Measurements from ENCODE around the gene TTC23L.
"Not testable (repeated sequence)": the region's sequence is repeated elsewhere in the genome, so short reads cannot be mapped to it uniquely, and the experiment has no call there.

The TTC23L gene

DNA sequence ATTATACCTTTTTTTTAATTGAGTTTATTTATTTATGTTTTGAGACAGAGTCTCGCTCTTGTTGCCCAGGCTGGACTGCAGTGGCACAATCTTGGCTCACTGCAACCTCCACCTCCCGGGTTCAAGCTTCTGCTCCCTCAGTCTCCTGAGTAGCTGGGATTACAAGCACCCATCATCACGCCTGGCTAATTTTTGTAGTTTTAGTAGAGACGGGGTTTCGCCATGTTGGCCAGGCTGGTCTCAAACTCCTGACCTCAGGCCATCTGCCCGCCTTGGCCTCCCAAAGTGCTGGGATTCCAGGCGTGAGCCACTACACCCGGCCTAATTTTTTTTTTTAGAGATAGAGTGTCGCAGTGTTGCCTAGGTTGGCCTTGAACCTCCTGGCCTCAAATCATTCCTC, 84.3 kb downstream of the TTC23L start:
- DNase-seq (ENCODE audit: low read depth), result not testable (repeated sequence)

DNA sequence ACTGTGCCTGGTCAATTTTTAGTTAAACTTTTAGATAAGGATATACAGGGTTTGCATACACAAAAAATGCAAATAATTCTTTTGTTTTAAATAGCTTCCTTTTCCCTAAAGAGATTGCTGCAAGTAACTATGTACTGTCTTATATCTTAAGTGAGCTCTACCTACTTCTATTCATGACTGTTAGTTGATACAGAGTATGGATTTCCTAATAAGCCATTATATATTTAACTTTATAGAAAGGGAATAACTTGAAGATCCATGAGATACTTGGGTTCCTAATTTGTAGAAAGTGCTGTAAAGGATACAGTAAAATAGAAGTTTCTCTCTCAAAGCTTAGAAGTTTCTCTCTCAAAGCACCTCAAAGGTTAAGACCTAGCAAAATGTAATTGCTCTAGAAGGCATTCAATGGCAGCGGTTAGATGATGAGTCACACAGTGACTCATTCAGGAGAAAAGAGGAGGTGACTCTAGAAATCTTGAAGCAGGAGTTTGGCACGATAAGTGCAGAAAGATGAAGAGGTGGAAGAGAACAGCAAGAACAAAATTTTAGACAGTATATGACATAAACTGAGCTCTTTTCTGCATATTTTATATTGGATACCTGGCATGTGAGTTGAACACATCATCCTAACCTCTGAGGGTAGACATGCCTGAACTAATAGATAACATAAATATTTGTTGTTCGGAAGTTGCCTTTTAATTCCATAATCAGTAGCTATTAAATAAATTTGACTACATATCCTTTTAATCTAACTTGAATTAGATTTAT, 84.9 kb downstream of the TTC23L start:
- peak; percentile 84 for DNase-seq (ENCODE audit: low read depth)

DNA sequence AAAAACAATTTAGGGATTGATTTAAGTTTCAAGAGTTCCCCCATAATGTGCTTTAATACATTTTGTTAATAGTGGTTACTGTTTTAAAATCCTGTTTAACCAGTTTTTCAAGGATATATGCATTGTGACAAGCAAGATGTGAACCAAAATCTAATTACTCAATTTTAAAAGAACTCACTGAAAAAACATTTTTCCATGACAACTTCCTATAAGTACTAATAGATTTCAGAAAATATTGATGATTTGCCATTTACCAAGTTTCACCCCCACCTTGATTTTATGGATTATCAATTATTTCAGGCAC, 85.5 kb downstream of the TTC23L start:
- no peak for DNase-seq (ENCODE audit: low read depth)

DNA sequence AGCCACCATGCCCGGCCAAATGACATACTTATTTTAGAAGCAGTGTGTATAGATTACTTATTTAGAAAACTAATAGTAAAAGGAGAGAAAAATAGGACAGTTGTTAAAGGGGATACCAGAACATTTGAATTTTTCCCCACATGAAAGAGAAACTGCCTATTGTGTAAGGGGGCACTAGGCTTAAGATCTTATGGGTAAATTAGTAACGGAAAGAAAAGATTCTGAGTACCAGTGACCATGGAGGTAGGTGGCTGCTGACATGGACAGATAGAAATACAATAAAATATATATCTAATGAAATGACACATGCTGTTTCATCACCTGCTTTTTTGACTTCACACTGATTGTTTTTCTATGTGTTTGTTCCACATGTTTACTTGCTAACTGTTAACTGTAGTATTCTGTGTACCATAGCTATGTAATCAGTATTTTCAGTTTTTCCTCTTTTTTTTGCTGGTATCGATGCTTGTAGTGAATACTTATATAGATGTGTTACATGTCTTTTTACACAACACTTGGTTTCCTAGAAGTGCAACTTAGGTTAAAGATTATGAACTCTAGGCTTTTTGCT, 87.4 kb downstream of the TTC23L start:
- DNase-seq (ENCODE audit: low read depth), result no peak

DNA sequence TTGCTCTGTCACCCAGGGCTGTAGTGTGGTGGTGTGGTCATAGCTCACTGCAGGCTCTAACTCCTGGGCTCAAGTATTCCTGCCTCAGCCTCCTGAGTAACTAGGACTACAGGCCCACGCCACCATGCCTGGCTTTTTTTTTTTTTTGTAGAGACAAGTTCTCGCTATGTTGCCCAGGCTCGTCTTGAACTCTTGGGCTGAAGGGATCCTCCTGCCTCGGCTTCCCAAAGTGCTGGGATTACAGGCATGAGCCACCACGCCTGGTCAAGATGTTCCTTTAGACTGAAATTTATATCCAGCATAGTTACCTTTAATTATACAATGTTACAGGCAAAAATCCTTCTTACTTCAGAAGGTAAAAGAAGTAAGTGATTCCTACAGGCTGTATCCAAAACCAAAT, 88.8 kb downstream of the TTC23L start:
- no peak for DNase-seq (ENCODE audit: low read depth)

DNA sequence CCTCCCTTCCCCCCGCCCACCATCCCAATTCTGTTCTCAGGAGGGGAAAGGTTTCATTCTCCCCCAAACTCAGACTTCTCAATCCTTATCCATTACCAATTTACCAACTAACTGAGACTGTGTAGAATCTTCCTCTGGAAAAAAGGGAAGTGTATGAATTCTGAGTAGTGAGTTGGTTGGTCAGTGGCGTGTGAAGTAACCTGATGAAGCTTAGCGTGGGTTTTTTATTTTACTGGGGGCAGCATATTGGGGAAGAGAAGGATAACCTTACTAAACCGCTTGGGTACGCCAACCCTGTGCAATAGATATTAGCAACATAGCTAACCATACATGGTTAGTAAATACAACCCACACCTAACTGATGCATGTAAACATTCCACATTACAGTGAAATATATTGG, 89.3 kb downstream of the TTC23L start:
- no peak for DNase-seq (ENCODE audit: low read depth)

DNA sequence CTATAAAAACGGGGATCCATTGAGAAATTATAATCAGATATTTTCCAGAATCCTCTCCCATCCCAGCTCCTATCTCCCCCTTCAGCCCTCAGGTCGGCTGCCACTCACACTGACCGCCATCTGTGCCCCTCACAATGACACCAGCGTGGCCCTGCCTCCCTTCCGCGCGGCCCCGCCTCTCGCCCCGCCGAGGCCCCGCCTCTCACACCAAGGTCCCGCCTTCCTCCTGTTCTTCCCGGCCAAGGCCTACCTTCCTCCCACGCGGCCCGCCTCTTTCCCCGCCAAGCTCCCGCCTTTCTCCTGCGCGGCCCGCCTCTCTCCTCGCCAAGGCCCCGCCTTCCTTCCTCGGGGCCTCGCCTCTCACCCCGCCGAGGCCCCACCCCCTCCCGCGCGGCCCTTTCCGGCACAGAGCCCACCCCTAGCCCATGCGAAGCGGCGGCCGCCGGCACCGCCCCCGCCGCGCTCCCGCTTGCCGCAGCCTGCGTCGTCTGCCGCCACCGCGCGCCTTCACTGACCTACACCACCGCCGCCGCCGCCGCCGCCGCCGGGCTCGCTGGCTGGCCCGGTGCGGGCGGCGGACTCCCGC, 90.3 kb downstream of the TTC23L start, which contains the start of gene DNAJC21:
Gene DNAJC21, plus strand, starts transcription at position 426 of the 586 bp plus-strand sequence. CDS start 261 bp downstream, outside the sequence.
- peak; percentile 93 for DNase-seq (ENCODE audit: low read depth)

DNA sequence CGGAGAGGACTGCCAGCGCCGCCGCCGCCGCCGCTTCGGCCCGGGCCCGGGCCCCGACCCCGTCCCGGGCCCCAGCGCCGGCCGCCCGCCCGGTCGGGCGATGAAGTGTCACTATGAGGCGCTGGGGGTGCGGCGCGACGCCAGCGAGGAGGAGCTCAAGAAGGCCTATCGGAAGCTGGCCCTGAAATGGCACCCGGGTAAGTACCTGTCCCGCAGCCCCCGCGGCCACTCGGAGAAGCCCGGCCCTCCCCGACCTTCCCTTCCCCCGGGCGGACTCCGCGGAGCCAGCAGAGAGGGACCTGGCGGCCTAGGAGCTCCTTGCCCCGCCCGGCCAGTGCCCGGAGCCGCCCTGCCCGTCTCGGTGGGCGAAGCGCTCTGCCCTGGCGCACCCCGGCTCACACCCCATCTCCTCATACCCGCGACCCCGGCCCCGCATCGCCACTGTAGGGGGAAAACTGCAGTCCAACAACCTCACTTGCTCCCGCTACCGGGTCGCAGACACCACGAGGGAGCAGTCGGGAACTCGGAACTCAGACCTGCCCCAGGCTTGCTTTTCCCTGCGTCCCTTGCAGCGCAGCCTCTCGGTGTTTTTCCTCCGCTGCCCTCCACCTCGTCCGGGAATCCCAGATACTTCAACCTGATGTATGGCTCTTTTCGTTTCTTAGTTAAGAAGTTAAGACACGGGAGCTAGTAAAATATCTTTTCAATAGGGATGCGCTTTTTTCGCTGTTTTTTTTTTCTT, 90.9 kb downstream of the TTC23L start:
- peak; percentile 56 for DNase-seq (ENCODE audit: low read depth)

DNA sequence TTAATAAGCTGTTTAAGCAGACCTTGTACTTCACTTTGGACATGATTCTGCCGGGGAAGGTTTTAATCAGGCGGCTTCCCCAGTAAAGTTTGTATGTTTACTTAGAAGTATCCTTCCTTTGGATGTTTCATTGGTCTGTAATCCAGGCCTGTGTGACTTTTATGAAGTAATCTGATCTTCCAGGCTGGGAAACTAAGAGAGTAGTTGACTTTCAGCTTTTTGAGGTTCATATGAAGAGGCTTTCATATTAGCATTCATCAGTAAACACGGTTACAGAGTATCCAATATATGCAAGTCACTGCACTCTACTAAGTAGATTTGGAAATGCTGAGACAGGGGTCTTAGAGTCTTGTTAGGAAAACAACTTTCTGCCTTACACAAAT, 91.5 kb downstream of the TTC23L start:
- peak; percentile 36 for DNase-seq (ENCODE audit: low read depth)

DNA sequence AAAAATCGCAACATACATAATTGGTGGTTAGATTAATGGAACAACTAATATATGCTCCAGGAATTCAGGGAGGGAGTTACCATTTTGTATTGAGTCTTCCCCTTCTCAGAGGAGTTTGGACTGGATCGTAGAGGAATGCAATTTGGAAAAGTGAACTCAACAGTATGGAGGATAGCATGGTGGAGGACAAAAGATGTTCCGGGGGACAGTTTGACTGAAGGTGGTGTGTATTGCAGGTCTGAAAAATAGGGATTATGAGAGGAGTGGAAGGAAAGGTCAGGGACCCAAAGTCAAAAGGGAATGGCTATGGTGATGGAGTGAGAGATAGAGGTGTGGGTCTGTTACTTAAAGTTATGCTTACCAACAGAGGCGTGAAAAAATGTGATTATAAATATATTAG, 91.9 kb downstream of the TTC23L start:
- no peak for DNase-seq (ENCODE audit: low read depth)

DNA sequence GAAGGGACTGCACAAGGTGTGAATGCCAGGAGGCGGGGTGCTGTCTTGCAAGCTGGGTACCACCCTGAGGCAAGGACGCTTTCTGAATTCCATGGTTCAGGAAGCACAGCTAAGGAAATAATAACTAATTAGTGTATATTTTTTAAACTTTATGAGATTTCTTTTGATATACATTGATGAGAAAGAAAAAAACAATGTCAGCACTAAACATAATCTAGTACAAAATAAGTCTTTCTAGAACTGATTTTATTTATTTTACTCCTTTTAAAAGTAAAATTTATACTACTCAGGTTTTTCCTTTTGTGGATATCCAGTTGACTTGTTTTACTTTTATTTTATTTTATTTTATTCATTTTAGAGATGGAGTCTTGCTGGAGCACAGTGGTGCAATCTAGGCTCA, 94.0 kb downstream of the TTC23L start:
- DNase-seq (ENCODE audit: low read depth), result no peak

DNA sequence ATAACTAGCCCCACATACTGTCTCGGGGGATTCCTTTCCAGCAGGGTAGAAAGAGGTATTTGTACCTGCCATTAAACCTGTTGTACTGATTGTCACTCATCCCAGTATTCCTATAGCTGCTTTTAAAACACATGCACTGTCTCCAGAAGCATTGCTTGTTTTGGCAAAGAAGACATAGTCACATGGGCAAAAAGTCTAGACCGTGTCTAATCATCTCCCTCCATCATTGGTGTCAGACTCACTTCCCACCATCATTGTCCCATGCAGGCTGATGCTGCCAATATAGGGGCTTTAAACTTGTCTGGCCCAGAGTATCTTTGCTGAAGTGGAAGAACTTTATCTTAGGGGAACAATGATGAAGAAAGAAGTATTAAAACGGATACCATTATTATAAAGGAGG, 103.0 kb downstream of the TTC23L start:
- no peak for DNase-seq (ENCODE audit: low read depth)

DNA sequence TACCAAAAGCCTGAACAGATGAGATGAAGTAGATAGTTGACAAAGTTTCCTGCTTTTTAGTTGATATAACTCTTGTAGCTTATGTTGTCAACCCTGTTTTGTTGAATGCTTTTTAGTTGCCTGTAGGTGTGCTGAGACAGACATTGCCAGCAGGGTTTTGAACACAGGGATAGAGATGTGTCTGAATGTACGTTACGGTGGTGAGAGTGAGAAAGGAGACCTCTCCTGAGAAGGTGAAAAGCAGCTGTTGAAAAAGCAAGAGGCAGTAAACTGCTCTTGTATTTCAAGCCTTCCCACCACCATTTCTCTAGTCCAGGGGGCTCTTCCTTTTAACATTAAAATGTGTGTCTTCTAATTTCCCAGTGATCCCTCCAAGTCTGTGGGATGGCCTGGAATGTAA, 105.1 kb downstream of the TTC23L start:
- DNase-seq (ENCODE audit: low read depth), result no peak

DNA sequence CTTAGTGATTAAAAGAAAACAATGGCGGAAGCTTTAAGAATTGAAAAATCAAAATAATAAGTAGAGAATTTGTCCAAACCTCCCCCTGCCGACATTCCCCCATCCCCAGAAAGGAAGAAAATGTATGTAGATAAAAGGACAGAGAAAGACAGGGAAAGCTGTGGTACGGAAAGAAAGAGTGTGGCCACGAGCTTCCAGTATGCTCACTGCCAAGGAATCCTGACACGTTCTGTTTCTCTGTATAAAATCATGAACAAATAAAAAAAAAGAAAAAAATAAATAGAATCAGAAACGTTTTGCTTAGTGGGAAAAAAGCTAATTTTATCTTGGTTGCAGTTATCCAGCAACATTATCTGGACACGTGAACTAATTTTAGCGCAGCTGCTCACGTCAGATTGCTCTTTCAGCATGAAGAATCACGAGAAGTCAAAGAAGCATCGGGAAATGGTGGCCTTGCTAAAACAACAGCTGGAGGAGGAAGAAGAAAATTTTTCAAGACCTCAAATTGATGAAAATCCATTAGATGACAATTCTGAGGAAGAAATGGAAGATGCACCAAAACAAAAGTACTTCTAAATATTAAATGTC, 105.6 kb downstream of the TTC23L start:
- no peak for DNase-seq (ENCODE audit: low read depth)
